ENCODE results near the gene TAGLN. TPM values are rescaled to one million over a fixed set of nuclear protein-coding genes. Genes with fewer than 3 reads are reported as not detected.
"Not testable (repeated sequence)": the region's sequence is repeated elsewhere in the genome, so short reads cannot be mapped to it uniquely, and the experiment has no call there.

The TAGLN gene
- total and polyA plus RNA-seq, 2 experiments from 2014 or later = 1,454 to 2,613 TPM

GRCh38 chr11:117207481-117207880, 8.3 kb downstream of the TAGLN start:
- WGBS, 2 experiments (ENCODE audit: low coverage in 1 of 2, low lambda C conversion rate in 2 of 2, missing lambda C conversion rate in 2 of 2) = 82 to 85% methylated on average over 5 of the region's 5 CpGs
- H4K20me1 ChIP-seq (ENCODE audit: insufficient read depth); H3K9me2 ChIP-seq (ENCODE audit: insufficient read depth); H3K9me3 ChIP-seq (ENCODE audit: low read depth); H3K27me3 ChIP-seq (replicated peaks; ENCODE audit: insufficient read depth); H3K4me2 ChIP-seq (ENCODE audit: unreplicated experiment); H3K4me1 ChIP-seq (ENCODE audit: insufficient read depth); H3K27ac ChIP-seq; H2AFZ ChIP-seq; H3K9ac ChIP-seq; DNase-seq; H3K4me3 ChIP-seq; in situ Hi-C loops (cut with MboI): not testable (repeated sequence)
- Histone ChIP-seq H3K36me3 (ENCODE audit: low read depth) (peaks cover 12% of the 10 kb centered on the region), H3K79me2 (ENCODE audit: insufficient read depth) (peaks cover 25% of the 10 kb centered on the region), H3F3A (ENCODE audit: insufficient read depth) (peaks cover 59% of the 10 kb centered on the region)

GRCh38 chr11:117208710-117209109, 9.5 kb downstream of the TAGLN start:
- H3K4me3 ChIP-seq; in situ Hi-C loops (cut with MboI); H3K4me2 ChIP-seq (ENCODE audit: unreplicated experiment); H2AFZ ChIP-seq; H3K9me2 ChIP-seq (ENCODE audit: insufficient read depth); DNase-seq; H3K27me3 ChIP-seq (replicated peaks; ENCODE audit: insufficient read depth); H3K9ac ChIP-seq; H3K9me3 ChIP-seq (ENCODE audit: low read depth); H4K20me1 ChIP-seq (ENCODE audit: insufficient read depth); H3K27ac ChIP-seq; H3K4me1 ChIP-seq (ENCODE audit: insufficient read depth): not testable (repeated sequence)
- Histone ChIP-seq H3F3A (ENCODE audit: insufficient read depth) (peaks cover 47% of the 10 kb centered on the region), H3K79me2 (ENCODE audit: insufficient read depth) (peaks cover 13% of the 10 kb centered on the region), H3K36me3 (ENCODE audit: low read depth) (peaks cover 21% of the 10 kb centered on the region)
- 88 to 91% methylated on average over 9 to 10 of the region's 13 CpGs for WGBS, 2 experiments (ENCODE audit: low coverage in 1 of 2, low lambda C conversion rate in 2 of 2, missing lambda C conversion rate in 2 of 2)

GRCh38 chr11:117209351-117210125, 10.4 kb downstream of the TAGLN start:
- in situ Hi-C loops (cut with MboI); H3K79me2 ChIP-seq (ENCODE audit: insufficient read depth); DNase-seq; H3K27me3 ChIP-seq (replicated peaks; ENCODE audit: insufficient read depth); H3K4me3 ChIP-seq; H3K4me1 ChIP-seq (ENCODE audit: insufficient read depth); H3K4me2 ChIP-seq (ENCODE audit: unreplicated experiment); H3K9ac ChIP-seq; H4K20me1 ChIP-seq (ENCODE audit: insufficient read depth); H2AFZ ChIP-seq; H3K27ac ChIP-seq; H3K9me3 ChIP-seq (ENCODE audit: low read depth); H3K9me2 ChIP-seq (ENCODE audit: insufficient read depth): not testable (repeated sequence)
- WGBS, 2 experiments (ENCODE audit: low coverage in 1 of 2, low lambda C conversion rate in 2 of 2, missing lambda C conversion rate in 2 of 2) = 84 to 86% methylated on average over 8 of the region's 8 CpGs
- H3F3A ChIP-seq (ENCODE audit: insufficient read depth) = peaks cover 39% of the 10 kb centered on the region
- peaks cover 19% of the 10 kb centered on the region for H3K36me3 ChIP-seq (ENCODE audit: low read depth)

GRCh38 chr11:117210620-117211019, 11.4 kb downstream of the TAGLN start:
- no peaks in the 10 kb centered on the region for H3K9me2 ChIP-seq (ENCODE audit: insufficient read depth)
- no peak for DNase-seq
- 89 to 91% methylated on average over 3 of the region's 3 CpGs for WGBS, 2 experiments (ENCODE audit: low coverage in 1 of 2, low lambda C conversion rate in 2 of 2, missing lambda C conversion rate in 2 of 2)
- no peak overlapping the region for H3K4me3 ChIP-seq
- H3K9ac ChIP-seq = no peak overlapping the region
- no peak for TF ChIP-seq EZH2phosphoT487 (IDR thresholded peaks at IDR 0.05; ENCODE audit: insufficient read depth, low read depth)
- TF ChIP-seq EZH2 (IDR thresholded peaks at IDR 0.05; ENCODE audit: insufficient read depth, poor library complexity, severe bottlenecking) = no peak
- H3F3A ChIP-seq (ENCODE audit: insufficient read depth) = peaks cover 28% of the 10 kb centered on the region
- no peaks in the 10 kb centered on the region for H4K20me1 ChIP-seq (ENCODE audit: insufficient read depth)
- no peak overlapping the region for H3K27ac ChIP-seq
- H3K79me2 ChIP-seq (ENCODE audit: insufficient read depth) = no peaks in the 10 kb centered on the region
- H3K4me1 ChIP-seq (ENCODE audit: insufficient read depth) = no peaks in the 10 kb centered on the region
- no peaks in the 10 kb centered on the region for H3K9me3 ChIP-seq (ENCODE audit: low read depth)
- in situ Hi-C loops (cut with MboI) = no loop called here
- no peak overlapping the region for H2AFZ ChIP-seq
- H3K36me3 ChIP-seq (ENCODE audit: low read depth) = peaks cover 15% of the 10 kb centered on the region; the same call in 1 of the 2 replicates
- H3K4me2 ChIP-seq (ENCODE audit: unreplicated experiment) = no peak overlapping the region
- no peaks in the 10 kb centered on the region for H3K27me3 ChIP-seq (replicated peaks; ENCODE audit: insufficient read depth)
